ENCODE results near the gene CYP4F8.

CYP4F8 gene

DNA sequence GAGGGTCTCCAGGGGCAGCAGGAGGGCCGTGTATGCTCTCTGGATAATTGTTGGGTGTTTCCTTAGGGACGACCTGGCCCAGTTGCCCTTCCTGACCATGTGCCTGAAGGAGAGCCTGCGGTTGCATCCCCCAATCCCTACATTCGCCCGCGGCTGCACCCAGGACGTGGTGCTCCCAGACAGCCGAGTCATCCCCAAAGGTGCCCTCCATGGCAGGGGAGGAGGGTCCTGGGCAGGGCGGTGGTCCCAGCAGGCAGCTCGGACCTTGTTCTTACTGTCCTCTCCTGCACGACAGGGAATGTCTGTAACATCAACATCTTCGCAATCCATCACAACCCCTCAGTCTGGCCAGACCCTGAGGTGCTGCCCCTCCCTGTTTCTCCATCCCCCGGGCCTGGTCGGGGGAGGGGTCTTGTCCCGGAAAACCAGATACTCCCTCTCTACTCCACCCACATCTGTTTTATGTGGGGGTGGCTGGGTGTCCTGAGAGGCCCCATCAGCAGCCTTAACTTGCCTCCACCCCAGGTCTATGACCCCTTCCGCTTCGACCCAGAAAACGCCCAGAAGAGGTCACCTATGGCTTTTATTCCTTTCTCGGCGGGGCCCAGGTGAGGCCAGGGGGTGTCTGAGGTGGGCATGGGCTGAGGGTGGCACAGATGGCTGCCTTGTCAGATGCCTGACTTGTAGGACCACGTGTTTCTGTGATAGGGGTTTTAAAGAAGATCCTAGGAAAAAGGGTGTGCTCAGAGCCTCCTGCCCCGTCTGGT, 13.4 kb downstream of the CYP4F8 start:
- Histone ChIP-seq H2AFZ (no peak overlapping the region), H3K9me3 (ENCODE audit: control insufficient read depth, low read length) (no peaks in the 10 kb centered on the region), H3K27me3 (ENCODE audit: control insufficient read depth, insufficient read depth, low read length) (no peaks in the 10 kb centered on the region), H3K79me2 (no peaks in the 10 kb centered on the region), H3K4me3 (ENCODE audit: low read depth, low read length) (no peak overlapping the region), H3K9ac (no peak overlapping the region), H3K36me3 (ENCODE audit: control insufficient read depth, insufficient read depth, low read length) (no peaks in the 10 kb centered on the region), H3K4me1 (no peaks in the 10 kb centered on the region), H3K4me2 (ENCODE audit: low read length) (no peak overlapping the region), H3K27ac (no peak overlapping the region)
- TF ChIP-seq, protein P1, sequence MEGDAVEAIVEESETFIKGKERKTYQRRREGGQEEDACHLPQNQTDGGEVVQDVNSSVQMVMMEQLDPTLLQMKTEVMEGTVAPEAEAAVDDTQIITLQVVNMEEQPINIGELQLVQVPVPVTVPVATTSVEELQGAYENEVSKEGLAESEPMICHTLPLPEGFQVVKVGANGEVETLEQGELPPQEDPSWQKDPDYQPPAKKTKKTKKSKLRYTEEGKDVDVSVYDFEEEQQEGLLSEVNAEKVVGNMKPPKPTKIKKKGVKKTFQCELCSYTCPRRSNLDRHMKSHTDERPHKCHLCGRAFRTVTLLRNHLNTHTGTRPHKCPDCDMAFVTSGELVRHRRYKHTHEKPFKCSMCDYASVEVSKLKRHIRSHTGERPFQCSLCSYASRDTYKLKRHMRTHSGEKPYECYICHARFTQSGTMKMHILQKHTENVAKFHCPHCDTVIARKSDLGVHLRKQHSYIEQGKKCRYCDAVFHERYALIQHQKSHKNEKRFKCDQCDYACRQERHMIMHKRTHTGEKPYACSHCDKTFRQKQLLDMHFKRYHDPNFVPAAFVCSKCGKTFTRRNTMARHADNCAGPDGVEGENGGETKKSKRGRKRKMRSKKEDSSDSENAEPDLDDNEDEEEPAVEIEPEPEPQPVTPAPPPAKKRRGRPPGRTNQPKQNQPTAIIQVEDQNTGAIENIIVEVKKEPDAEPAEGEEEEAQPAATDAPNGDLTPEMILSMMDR (IDR thresholded peaks at IDR 0.05), result no peak

DNA sequence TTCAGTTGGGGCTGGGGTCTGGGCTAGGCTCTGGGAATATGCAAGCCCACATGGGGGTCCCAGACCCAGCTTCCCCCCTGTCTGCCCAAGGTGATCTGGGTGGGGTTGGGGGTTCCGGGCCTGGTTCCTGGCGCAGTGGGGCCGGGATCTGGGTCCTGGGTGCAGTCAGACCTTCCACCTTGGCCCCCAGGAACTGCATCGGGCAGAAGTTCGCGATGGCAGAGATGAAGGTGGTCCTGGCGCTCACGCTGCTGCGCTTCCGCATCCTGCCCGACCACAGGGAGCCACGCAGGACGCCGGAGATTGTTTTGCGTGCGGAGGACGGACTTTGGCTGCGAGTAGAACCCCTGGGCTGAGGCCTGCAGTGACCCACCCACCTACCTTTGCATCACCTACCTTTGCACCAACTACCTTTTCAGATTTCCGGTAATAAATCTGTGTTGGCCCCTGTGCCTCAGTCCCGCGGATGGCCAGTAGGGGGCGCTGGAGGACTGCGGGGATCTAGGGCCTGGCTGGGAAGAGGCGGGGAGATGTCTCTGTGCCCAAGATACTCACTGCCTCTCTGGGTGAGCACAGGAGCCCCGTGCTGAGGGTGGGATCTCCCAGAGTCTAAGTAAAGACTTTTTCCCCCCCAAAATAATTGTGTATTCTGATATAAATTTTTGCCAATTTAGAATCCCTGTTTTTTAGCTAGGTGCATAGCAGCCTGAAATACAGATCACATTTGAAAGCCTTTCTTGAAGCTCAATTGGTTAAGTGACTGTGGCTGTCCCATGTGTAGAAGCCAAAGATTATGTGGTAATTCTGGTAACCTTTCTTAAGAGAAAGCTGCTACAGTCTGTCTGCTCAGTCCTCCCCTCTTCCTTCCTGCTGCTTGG, 14.2 kb downstream of the CYP4F8 start:
- TF ChIP-seq, protein P1 (IDR thresholded peaks at IDR 0.05), result peak; percentile 98

DNA sequence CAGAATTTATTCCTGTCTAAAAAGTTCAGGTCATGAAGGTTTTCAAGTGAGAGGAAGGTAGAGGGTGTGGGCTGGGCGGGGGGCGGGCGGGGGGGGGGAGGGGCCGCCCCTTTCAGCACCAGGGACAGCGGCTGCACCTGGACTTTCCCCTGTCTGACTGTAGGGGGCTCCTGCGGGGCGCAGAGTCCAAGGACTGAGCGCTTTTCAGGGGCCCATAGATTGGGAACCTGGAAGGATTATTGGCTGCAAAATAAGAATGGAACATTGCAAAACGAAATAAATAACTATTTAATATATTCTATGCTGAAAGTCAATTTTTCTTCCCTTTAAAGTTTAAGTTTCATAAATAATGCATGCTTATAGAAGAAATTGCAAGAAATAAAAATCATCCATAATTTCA, 16.8 kb downstream of the CYP4F8 start:
- H2AFZ ChIP-seq, result no peak overlapping the region
- no peaks in the 10 kb centered on the region for H3K36me3 ChIP-seq (ENCODE audit: control insufficient read depth, insufficient read depth, low read length)
- no peak overlapping the region for H3K27ac ChIP-seq
- no peak overlapping the region for H3K9ac ChIP-seq
- no peaks in the 10 kb centered on the region for H3K27me3 ChIP-seq (ENCODE audit: control insufficient read depth, insufficient read depth, low read length)
- TF ChIP-seq, protein P1 (IDR thresholded peaks at IDR 0.05), result no peak
- H3K4me2 ChIP-seq (ENCODE audit: low read length), result no peak overlapping the region
- no peaks in the 10 kb centered on the region for H3K79me2 ChIP-seq
- H3K9me3 ChIP-seq (ENCODE audit: control insufficient read depth, low read length), result no peaks in the 10 kb centered on the region
- no peaks in the 10 kb centered on the region for H3K4me1 ChIP-seq
- H3K4me3 ChIP-seq (ENCODE audit: low read depth, low read length), result no peak overlapping the region

More for the DNA sequence above, 14.2 kb downstream of the CYP4F8 start:
- Histone ChIP-seq H2AFZ (no peak overlapping the region), H3K36me3 (ENCODE audit: control insufficient read depth, insufficient read depth, low read length) (no peaks in the 10 kb centered on the region), H3K9ac (no peak overlapping the region), H3K4me1 (no peaks in the 10 kb centered on the region), H3K27ac (no peak overlapping the region), H3K4me3 (ENCODE audit: low read depth, low read length) (no peak overlapping the region), H3K79me2 (no peaks in the 10 kb centered on the region), H3K4me2 (ENCODE audit: low read length) (no peak overlapping the region), H3K9me3 (ENCODE audit: control insufficient read depth, low read length) (no peaks in the 10 kb centered on the region), H3K27me3 (ENCODE audit: control insufficient read depth, insufficient read depth, low read length) (no peaks in the 10 kb centered on the region)

DNA sequence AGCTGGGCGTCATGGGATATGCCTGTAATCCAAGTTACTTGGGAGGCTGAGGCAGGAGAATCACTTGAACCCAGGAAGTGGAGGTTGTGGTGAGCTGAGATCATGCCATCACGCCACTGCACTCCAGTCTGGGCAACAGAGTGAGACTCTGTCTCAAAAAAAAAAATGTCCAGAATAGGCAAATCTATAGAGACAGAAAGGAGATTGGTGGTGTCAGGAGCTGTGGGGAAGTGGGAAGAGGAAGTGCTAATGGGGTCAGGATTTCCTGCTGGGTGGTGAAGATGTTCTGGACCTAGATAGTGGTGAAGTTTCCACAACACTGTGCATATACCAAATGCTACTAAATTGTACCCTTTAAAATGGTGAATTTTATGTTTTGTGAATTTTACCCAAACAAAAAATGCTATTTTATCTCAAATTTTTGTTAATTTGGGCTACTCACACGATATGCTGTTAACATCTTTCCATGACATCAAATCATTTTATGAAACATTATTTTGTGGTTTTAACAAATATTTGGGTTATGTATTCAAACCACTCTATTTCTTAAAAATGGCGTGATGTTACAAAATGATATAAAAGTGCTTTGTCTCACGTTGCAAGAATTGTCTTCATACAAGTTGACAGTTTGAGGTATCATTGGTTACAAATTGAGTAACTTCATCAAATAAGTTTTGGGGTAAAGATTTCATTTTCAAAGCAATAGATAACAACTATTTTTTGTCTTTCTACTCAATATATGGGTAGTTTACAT, 18.2 kb downstream of the CYP4F8 start:
- TF ChIP-seq, protein P1 (IDR thresholded peaks at IDR 0.05), result no peak
- no peaks in the 10 kb centered on the region for H3K4me1 ChIP-seq
- no peak overlapping the region for H2AFZ ChIP-seq
- H3K4me2 ChIP-seq (ENCODE audit: low read length), result no peak overlapping the region
- no peak overlapping the region for H3K9ac ChIP-seq
- no peak overlapping the region for H3K27ac ChIP-seq
- H3K4me3 ChIP-seq (ENCODE audit: low read depth, low read length), result no peak overlapping the region
- H3K79me2 ChIP-seq, result no peaks in the 10 kb centered on the region
- no peaks in the 10 kb centered on the region for H3K9me3 ChIP-seq (ENCODE audit: control insufficient read depth, low read length)
- no peaks in the 10 kb centered on the region for H3K36me3 ChIP-seq (ENCODE audit: control insufficient read depth, insufficient read depth, low read length)
- no peaks in the 10 kb centered on the region for H3K27me3 ChIP-seq (ENCODE audit: control insufficient read depth, insufficient read depth, low read length)

Measured in parathyroid adenoma (tissue), 2 donors.